Stimulated activated CD4-positive, alpha-beta T cell treated with anti-CD3 and anti-CD28 coated beads, Interleukin-2, amount 100 ng/mL, for 48 hours (primary cell): Measurements from ENCODE around the gene KRT4.

Experiments
- DNase-seq, 2 donors: peaks; one replicate each; pipeline ENCODE4 v3.0.0-alpha.2; 2020

The KRT4 gene

DNA sequence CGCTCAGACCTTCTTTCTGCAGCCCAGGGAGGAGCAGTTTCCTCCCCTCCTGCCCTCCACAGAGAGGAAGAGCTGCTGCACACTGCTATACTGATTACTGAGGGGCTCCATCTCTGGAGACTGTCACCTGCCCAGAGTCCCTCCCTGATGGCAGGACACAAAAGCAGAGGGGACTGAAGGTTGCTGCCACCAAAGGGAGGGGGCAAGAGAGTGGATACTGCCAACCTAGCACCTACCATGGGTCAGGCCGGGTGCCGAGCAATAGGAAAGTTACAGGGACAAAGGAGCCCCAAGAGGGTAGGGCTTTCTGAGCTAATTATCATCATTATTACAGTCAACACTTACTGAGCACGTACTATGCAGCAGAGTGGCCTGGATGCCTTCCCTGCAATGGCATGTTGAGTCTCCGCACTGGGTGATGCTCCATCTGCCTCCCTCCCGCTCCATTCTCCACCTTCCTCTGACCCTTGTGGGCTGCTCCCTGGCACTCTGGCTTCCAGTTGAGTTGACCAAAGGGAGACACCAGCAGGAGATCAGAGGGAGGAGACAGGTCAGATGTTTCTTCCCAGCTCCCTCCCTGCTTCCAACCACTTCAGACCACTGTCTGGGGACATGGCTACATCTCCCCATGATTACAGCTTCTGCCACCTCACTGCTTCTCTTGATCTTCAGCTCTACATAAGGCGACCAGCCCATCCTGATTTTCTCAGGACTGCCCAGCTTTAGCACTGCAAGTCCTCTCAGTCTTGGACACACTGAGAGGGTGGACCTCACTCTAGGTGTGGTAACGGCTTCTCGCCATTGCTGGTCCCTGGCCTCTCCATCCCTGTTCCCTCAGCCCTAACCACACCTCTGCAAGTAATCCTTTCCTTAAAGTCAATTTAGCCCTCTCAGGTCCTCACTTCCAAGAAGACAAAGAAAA lies 22.8 kb upstream of the KRT4 start:
- DNase-seq: no peak

DNA sequence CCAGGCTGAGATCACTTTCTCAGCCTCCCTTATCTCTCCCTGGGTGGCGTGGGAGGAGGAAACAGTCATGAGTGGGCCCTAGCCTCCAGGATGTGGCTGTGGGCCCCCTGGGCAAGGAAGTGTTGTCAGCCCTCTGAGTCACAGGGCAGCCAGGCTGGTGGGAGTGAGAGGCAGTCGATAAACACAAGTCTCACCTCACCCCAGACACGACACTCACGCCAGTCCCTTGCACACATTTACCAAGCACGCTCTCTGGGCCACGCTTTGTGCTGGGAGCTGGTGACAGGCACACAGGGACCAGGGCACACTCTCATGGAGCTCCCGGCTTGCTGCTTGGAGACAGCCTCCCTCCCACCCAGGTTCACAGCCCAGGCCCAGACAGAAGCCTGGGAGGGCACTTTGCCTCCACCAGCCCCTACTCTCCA lies 22.1 kb upstream of the KRT4 start:
- DNase-seq: peak; percentile 32 to 61

DNA sequence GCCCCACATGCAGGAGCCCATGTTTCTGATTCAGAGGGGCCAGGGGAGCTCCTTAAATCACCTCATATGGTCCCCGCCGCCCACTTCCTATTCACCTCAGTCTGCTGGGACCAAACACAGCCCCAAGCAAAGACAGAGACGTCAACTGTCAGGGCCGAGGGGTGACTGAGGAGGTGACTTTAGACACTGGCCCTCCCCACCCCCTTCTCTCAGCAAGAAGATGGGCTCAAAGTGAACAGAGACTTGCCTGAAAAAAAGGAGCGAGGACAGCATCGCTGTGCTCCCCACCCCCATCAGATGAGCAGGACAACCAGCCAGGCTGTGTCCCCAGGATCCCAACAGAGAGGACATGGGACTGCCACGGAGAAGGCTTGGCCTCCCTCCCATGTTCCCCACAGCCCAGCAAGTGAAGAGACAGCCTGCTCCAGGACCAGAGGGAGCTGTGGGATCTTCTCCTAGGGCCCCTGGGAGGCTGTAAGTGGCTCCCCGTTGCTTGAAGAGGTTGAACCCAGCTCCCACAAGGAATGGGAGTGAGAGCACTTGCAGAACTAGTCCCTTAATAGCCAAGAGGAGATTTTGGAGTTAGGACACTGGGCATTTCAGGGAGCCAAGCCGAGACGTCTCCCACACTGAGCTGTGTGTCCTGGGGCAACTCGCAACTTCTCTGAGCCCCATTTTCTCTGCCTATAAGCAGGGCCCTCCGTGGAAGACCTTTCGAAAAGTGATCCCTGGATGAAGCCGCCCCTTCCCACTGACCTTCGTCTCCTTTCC lies 21.5 kb upstream of the KRT4 start:
- DNase-seq: no peak

DNA sequence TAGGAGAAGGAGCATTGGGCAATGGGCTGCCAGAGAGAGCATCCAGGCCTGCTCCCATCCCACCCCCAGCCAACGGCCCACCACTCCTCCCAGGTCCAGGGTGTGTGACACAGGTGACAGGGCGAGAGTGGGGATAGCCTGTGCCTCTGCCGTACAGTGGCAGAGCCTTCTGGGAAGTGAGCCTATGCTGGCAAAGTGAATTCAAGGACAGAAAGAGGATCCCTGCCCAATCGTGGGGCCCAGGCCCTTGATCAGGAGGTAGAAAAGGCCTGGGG lies 20.7 kb upstream of the KRT4 start:
- DNase-seq: no peak

DNA sequence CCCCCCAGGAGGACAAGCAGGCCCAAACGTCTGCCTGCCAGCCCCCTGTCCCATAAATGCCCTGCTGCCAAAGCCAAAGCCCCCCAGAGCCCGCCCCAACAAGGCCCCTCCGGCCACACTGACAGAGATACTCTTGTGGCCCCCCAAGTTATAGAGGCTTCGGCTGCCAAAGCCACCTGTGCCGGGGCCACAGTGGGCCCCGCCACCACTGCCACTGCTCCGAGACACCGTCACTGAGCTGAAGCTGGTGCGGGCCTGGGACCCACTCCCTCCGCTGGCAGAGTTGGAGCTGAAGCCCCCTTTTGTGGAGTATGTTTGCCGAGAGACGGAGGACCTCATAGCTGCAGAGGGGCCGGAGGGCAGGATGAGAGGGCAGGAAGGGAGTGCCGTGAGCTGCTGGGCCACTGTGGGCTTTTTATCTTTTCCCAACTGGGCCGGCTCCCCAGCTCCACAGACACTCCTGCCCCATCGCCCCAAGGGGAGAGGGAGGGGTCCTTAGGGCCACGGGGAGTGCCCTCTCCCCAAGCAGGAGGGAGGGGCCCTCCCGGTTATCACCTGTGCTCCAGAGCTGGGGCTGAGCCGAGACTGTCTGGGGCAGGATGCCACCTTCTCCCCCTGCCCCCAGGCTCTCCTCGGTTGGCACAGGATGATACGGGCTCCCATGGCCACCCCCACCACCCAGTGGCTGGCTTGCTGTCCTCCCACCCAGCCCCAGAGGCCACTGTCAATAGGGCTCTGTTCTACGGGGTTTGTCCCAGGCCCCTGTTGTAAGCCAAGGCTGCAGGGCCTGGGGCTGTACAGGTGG lies 20.2 kb upstream of the KRT4 start, which contains the start of gene KRT79:
Gene KRT79, minus strand, starts transcription at position 390 of the 805 bp plus-strand sequence. Its CDS starts 51 bp downstream, at position 339.
- no peak for DNase-seq

DNA sequence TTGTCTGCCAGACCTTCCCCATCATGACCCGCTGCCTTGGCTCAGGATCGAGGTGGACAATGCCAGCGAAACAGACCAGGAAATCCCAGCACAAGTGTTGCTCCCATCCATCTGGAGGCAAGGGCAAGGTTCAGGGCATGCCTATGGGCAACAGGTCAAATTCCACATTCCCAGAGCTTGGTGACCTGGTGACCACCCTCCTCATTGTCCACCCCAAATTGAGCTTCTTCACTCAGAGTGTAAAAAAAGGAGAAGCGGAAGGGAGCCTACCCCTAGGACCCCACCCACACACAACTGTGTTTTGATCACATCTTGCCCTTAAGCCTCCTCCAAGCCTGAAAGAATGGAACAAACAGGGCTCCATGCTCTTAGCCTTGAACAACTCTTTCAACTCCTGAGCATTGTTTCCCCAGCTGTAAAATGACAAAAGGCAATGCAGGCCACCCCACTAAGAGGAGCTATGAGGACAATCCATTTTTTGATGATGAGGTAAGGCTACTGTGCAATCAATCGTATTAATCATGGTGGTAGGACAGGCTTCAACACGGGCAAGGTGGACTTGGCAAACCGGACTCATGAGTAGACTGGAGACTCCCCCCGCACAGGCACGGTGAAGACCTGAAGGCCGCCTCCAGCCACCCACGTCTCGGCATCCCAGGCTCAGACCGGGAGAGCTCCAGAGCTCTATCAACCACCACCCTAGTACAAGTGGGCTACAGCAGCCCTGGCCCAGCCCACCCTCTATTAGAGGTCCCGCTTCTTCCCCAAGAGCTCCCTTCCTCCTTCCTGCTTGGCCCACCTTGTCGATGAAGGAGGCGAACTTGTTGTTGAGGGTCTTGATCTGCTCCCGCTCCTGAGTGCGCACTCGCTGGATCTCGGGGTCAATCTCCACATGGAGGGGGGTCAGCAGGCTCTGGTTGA lies 19.3 kb upstream of the KRT4 start:
- no peak for DNase-seq

DNA sequence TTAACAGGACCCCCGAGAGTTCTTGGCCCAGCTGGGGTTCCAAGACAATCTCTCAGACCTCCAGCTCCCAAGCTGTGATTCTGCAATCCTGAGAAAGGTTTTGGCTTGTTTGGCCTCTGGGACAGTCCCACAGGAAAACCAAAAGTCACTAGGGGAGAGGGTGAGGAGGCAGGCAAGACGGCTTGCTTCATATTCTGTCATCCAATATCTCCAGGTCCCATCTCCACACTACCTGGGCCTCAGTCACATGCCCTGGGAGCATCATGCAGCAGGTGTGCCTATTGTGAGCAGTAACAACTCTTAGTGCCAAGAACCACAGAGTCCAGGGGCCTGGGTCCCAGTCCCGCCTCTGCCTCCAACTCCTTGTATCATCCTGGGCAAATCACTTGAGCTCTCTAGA lies 18.5 kb upstream of the KRT4 start:
- no peak for DNase-seq

DNA sequence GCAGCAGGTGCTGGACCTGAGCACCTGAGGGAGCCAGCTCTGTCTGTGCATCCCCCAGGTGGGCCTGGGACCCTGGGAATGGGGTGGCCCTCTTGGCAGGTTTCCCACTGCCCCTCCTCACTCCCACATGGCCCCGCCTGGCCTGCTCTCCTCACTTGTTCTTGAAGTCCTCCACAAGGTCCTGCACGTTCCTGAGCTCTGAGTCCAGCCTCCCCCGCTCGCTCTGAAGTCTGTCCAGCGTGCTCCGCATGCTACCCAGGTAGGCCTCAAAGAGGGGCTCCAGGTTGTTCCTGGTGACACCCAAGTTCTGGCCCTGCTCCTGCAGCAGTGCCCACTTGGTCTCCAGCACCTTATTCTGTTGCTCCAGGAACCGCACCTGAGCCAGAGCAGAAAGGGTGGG lies 17.3 kb upstream of the KRT4 start:
- DNase-seq: no peak

DNA sequence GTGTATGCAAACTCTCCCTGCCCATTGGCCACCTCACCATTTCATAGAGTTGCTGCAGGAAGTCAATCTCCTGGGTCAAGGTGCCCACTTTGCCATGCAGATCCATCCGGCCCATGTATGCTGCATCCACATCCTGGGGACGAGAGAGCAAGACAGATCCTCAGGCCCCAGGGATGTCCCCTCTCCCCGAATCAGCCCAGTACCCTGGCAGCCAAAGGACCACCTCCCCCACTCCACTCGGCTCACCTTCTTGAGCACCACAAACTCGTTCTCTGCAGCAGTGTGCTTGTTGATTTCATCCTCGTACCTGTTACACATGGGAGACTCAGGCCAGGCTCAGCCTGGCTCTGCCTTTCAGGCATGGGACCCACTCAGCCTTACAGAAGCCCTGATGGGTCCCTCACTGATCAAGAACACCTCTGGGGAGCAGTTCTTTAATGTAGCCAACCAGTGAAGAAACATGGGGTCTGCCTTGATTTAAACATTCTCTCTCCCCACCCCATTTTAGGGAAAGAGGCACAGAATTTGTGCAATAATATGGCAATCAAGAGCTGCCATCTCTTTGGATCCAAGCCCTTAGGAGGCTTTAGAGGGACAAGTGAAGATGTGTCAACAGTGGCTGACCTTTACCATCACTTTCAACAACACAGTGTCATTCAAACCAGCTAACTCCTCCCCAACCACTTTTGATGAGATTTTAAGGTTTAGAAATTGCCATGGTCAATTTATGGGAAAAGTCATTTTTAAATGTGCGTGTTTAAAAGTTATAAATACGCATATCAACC lies 16.3 kb upstream of the KRT4 start:
- no peak for DNase-seq

DNA sequence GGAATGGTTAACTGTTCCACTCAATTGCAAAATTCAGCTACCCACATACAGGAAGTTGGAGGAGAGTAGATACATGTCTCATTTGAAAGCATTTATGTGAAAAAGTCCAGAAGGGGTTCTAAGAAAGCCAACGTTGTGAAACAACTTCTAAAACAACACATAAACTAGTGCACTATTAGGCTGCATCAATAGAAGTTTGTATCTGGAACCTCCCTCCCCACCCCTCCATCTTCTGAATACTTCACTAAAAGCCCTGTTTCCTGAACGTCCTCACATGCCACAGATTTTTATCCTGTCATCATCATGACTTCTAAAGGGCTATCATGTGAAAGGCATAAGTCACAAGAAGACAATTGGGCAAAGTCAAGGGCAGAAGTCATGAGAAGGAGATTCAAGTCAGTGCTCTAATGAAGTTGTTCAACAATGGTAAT lies 14.7 kb upstream of the KRT4 start:
- no peak for DNase-seq

DNA sequence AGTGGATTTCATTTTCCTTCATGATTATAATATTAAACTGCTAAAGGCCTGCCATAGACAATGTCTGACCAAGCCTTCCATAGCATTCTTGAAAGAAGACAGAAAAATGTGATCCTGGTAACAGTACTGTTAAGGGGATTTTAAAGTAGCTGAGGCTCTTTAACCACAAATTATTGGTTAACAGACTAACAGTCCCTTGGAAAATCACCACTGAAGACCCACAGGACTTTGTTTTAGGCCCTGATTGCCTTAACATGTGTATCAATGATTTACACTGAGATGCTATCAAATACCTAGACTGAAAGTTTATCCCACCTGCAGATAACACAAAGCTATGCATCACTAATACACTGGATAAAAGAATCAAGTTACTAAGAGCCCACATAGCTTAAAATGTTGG lies 14.2 kb upstream of the KRT4 start:
- no peak for DNase-seq

DNA sequence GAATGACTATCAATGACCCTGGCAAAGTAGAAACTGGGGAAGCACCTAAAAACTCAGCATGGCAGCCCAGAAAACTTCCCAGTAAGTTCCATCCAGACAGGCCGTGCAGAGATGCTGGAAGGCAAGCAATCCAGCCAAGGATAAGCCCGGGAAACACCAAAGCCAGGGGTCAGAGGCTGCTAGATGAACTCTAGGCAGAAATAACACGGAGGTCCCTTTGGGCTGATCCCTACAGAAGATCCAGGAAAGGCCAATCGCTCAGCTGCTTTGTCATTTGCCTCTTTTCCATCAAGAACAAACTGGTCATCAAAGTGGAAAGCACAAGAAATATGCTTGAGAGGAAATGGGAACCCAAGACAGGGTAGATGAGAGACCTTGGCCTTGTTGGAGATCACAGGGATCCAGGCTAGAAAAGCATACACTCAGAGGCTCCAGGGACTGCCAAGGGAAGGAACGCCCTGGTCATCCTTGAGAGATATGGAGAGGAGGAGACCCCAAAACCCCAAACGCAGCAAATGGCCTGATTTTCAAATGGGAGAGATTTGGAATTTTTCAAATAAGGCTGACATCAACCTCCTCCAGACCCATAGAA lies 13.7 kb upstream of the KRT4 start:
- DNase-seq: no peak

DNA sequence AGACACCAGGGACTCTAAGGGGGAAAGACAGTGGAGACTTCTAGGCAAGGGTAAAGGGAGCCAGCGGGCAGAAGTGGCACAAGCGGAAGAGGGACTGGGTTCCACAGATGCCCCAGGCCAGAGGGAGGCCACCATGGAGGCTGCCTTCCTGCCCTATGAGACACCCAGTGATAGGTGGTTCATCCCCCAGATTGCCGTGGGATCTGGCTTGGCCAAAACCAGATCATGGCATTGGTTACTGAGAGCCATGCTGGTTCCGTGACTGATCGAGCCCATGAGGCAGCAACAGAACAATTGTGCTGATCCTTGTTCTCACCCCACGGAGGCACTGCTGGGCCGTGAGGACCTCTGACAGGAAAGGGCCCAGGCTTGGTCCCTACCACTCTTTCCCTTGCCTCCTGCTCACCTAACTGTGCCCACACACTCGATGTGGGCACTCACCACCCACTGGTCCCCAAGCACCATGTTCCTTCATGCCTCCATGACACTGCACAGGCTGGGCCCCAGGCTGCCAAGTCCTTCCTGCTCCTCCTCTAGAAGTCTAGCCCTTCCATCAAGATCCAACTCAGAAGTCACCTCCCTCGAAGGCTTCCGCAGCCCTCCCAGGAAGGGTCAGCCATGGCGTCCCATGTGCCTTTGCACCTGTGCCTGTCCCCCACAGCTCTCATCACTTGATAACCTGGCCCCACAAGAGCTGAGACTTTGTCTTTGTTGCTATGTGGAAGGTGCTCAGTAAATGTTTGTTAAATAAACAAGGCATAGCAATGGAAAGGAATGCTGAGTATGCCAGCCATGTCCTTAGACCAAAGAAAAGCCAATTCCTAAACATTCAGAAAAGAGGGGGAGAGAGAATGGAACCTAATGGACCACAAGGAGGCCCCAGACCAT lies 12.9 kb upstream of the KRT4 start:
- DNase-seq: no peak

DNA sequence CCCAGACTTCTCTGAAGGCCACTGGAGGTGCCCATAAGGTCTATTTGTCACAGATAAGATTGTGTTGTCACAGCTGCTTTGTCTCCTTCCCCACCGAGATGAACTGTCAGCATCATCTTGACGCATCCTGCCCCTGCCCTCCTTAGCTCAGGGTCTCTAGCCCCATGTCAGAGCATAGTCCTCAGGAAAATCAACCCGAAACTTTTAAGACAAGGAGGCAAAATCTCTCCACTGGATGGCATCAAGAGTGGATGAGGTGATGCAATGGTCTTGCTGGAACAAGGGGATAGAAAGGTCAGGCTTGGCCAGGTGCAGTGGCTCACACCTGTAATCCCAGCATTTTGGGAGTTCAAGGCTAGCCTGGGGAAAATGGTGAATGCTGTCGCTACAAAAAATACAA lies 12.0 kb upstream of the KRT4 start:
- DNase-seq: no peak

DNA sequence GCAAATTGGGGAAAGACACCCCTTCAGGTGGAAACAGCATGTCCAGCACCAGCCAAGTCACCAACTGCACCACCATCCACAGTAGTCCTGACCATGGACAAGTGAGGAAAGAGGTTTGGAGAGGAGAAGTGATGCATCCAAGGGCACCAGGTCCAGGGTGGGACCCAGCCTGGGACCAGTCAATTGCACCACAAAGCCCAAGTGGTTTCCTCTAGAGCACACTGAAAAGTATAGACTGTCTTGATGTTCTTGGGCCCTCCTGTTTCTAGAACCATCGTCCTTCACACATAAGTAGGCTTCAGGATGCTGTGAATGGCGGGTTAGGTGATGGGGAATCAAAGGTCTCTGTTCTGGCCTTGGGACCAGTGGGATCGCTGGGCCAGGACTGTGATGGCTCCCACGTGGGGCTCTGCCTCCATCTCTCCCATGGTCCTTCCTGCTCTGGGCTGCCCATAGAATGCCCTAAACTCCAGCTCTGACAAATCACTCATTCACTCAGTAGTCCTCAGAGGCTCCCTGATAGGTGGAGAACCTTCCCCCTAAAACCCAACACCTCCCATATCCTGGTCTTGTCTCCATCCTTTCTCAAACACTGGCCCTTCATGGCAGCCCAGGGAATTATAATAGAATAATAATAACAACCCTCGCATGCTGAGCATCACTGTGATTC lies 11.0 kb upstream of the KRT4 start:
- no peak for DNase-seq

DNA sequence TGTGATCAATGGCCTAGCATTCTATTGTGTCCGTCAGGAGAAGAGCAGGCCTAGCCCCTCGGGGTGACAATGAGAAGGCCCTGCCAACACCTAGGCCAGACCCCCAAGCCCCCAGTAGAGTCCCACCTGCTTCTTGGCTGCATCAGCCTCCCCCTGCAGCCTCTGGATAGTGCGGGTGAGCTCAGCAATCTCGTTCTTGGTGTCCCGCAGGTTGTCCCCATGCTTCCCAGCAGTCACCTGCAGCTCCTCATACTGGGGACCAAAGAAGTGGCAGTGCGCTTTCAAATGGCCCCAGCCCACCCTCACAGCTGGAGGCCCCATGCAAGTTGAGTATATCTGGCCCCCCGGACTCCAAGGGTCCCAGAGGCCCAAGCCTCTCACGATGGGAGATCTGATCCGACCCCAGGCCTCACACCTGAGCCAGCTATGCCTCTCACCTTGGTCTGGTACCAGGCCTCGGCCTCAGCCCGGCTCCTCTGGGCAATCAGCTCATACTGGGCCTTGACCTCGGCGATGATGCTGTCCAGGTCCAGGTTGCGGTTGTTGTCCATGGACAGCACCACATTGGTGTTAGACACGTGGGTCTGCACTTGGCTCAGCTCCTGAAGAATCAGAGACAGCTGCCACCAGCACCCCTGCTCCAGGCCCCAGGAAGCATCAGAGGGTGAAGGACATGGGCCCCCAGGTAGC lies 10.0 kb upstream of the KRT4 start:
- DNase-seq: no peak

DNA sequence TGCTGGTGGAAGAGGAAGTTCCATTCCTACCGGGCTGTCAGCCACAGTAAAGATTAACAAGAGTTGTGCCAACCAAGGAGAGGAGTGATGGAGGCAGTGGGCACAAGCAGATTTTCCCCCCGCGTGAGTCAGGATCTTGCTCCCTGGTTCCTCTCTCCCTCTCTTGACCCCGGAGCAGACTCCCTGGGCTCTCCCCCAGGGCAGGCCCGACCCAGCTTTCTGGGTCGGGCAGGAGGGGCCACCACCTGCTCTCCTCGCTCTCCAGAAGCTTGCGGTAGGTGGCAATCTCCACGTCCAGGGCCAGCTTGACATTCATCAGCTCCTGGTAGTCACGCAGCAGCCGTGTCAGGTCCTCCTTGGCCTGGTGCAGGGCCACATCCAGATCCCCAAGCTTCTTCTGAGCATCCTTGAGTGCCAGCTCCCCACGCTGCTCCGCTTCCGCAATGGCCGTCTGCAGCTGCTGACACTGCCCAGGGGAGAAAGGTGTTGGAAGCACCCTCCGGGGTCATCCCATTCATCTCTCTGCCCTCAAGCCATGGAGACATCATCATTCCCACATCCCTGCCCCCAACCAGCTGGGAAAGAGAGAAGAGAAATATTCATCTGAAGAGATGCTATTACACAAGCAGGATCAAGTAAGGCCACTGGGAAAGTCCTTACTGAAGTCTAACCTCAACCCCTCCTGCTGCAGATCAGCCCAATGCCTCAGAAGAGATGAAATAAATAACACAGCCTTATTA lies 9.0 kb upstream of the KRT4 start:
- DNase-seq: no peak
